K562 (cell line): ENCODE results near the gene PPP1R12B. TPM values are rescaled to one million over a fixed set of nuclear protein-coding genes. Genes with fewer than 3 reads are reported as not detected.

Source experiments
- ARHGAP35 ChIP-seq: fragments of 450-650 bp; IDR thresholded peaks from 2 replicates; pipeline ENCODE4 v1.6.1; 2018; ENCODE audit not compliant: partially characterized antibody
- ELF2 ChIP-seq: fragments of 250-450 bp; sonication (Bioruptor Pico); IDR thresholded peaks from 2 replicates; pipeline ENCODE4 v1.5.0; 2021; ENCODE audit warnings: mild to moderate bottlenecking
- ETV5 ChIP-seq: sonication (generic); formaldehyde crosslinking; IDR thresholded peaks from 2 replicates; pipeline ENCODE4 v1.4.0; 2020; ENCODE audit warnings: low read depth, mild to moderate bottlenecking, missing genetic modification reagents
- HDAC1 ChIP-seq, 2 experiments: fragments of 450-650 bp; IDR thresholded peaks; 2 replicates each; pipeline ENCODE4 v1.6.1; 2016 to 2017; ENCODE audit warnings: inconsistent platforms in 1 of 2, mild to moderate bottlenecking in 1 of 2, moderate library complexity in 1 of 2
- MAFG ChIP-seq: fragments of 450-650 bp; conservative IDR thresholded peaks from 2 replicates; pipeline ENCODE4 v1.6.1; 2016; ENCODE audit warnings: missing genetic modification characterization, missing compliant biosample characterization
- MED1 ChIP-seq: sonication (generic); formaldehyde crosslinking; IDR thresholded peaks from 2 replicates; pipeline ENCODE4 v1.8.1; 2023; ENCODE audit warnings: missing genetic modification reagents, borderline replicate concordance
- NR3C1 ChIP-seq: sonication (generic); formaldehyde crosslinking; IDR thresholded peaks from 2 replicates; pipeline ENCODE4 v1.8.1; 2022; ENCODE audit warnings: missing genetic modification reagents
- SIN3B ChIP-seq: fragments of 450-650 bp; IDR thresholded peaks from 2 replicates; pipeline ENCODE4 v1.6.1; 2017; ENCODE audit warnings: low read depth, mild to moderate bottlenecking, moderate library complexity
- SMAD3 ChIP-seq: fragments of 450-650 bp; formaldehyde crosslinking; conservative IDR thresholded peaks from 2 replicates; pipeline ENCODE4 v1.4.0; 2020; ENCODE audit warnings: mild to moderate bottlenecking
- polyA plus RNA-seq, 8 experiments: library from polyadenylated mRNA; depleted of rRNA in 4 of 8; stranded (reverse) in 5 of 8; unstranded in 3 of 8; fragments of >200 nt; fragmentation: Nextera tagmentation in 2 of 8; fragmentation: Illumina TruSeq in 1 of 8; extraction: Ambion mirVana in 2 of 8; extraction: Trizol in 1 of 8; gene quantifications; 2 replicates each; pipeline versions ENCODE4 v1.2.1 to v1.2.3, GENCODE V29; 2011 to 2014; ENCODE audit warnings: inconsistent platforms in 1 of 8, missing spikeins in 1 of 8
- total RNA-seq, 7 experiments: library from RNA; depleted of rRNA in 6 of 7; stranded (reverse); fragments of >200 nt in 6 of 7; fragmentation: Illumina TruSeq in 2 of 7; extraction: Trizol in 2 of 7; gene quantifications; 2 replicates each; pipeline versions ENCODE4 v1.2.1 to v1.2.3, GENCODE V29; 2011 to 2021; ENCODE audit warnings: low replicate concordance in 1 of 7
- TF ChIP-seq, protein P1 (sequence below): fragments of 250-450 bp; sonication (Bioruptor Pico); IDR thresholded peaks from 2 replicates; pipeline ENCODE4 v1.4.0; 2020
- TF ChIP-seq, protein P2 (sequence below): fragments of 200-600 bp; sonication (generic); IDR thresholded peaks from one replicate; pipeline ENCODE4 v1.6.1; 2012; ENCODE audit warnings: mild to moderate bottlenecking, low read depth, low read length, inconsistent platforms

The PPP1R12B gene
- total and polyA plus RNA-seq, 9 of the 15 experiments (the other 6 are each of a cell fraction or from before 2014, with no cell fraction given): 0.73 to 16.9 (median 13.6) TPM

DNA sequence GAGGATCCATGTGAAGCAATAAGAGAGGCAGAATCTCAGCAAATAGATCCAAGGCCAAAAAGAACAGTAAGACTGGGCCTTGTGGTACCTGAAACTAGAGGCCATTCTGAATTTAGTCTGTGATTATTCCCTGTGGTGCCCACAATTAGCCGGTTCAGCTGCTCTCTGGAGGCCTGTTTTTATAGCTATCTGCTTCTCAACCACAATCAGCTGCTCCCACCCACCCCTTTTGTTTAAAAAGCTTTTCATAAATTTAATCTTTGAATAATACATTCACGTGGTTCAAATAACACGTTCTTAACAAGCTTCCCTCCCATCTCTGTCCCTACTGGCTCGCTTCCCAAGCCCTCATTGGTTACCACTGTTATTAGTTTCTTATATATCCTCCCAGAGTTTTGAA lies 24.8 kb upstream of the PPP1R12B start (continued):
- no peak for TF ChIP-seq ELF2 (CRISPR knock-in tag)
- TF ChIP-seq MED1 (CRISPR knock-in tag): no peak
- TF ChIP-seq ARHGAP35: no peak
- no peak for TF ChIP-seq SMAD3 (CRISPR knock-in tag)
- TF ChIP-seq, protein P1, sequence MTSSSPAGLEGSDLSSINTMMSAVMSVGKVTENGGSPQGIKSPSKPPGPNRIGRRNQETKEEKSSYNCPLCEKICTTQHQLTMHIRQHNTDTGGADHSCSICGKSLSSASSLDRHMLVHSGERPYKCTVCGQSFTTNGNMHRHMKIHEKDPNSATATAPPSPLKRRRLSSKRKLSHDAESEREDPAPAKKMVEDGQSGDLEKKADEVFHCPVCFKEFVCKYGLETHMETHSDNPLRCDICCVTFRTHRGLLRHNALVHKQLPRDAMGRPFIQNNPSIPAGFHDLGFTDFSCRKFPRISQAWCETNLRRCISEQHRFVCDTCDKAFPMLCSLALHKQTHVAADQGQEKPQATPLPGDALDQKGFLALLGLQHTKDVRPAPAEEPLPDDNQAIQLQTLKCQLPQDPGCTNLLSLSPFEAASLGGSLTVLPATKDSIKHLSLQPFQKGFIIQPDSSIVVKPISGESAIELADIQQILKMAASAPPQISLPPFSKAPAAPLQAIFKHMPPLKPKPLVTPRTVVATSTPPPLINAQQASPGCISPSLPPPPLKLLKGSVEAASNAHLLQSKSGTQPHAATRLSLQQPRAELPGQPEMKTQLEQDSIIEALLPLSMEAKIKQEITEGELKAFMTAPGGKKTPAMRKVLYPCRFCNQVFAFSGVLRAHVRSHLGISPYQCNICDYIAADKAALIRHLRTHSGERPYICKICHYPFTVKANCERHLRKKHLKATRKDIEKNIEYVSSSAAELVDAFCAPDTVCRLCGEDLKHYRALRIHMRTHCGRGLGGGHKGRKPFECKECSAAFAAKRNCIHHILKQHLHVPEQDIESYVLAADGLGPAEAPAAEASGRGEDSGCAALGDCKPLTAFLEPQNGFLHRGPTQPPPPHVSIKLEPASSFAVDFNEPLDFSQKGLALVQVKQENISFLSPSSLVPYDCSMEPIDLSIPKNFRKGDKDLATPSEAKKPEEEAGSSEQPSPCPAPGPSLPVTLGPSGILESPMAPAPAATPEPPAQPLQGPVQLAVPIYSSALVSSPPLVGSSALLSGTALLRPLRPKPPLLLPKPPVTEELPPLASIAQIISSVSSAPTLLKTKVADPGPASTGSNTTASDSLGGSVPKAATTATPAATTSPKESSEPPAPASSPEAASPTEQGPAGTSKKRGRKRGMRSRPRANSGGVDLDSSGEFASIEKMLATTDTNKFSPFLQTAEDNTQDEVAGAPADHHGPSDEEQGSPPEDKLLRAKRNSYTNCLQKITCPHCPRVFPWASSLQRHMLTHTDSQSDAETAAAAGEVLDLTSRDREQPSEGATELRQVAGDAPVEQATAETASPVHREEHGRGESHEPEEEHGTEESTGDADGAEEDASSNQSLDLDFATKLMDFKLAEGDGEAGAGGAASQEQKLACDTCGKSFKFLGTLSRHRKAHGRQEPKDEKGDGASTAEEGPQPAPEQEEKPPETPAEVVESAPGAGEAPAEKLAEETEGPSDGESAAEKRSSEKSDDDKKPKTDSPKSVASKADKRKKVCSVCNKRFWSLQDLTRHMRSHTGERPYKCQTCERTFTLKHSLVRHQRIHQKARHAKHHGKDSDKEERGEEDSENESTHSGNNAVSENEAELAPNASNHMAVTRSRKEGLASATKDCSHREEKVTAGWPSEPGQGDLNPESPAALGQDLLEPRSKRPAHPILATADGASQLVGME: no peak
- TF ChIP-seq MAFG (tag): no peak
- TF ChIP-seq SIN3B: no peak
- TF ChIP-seq, protein P2, sequence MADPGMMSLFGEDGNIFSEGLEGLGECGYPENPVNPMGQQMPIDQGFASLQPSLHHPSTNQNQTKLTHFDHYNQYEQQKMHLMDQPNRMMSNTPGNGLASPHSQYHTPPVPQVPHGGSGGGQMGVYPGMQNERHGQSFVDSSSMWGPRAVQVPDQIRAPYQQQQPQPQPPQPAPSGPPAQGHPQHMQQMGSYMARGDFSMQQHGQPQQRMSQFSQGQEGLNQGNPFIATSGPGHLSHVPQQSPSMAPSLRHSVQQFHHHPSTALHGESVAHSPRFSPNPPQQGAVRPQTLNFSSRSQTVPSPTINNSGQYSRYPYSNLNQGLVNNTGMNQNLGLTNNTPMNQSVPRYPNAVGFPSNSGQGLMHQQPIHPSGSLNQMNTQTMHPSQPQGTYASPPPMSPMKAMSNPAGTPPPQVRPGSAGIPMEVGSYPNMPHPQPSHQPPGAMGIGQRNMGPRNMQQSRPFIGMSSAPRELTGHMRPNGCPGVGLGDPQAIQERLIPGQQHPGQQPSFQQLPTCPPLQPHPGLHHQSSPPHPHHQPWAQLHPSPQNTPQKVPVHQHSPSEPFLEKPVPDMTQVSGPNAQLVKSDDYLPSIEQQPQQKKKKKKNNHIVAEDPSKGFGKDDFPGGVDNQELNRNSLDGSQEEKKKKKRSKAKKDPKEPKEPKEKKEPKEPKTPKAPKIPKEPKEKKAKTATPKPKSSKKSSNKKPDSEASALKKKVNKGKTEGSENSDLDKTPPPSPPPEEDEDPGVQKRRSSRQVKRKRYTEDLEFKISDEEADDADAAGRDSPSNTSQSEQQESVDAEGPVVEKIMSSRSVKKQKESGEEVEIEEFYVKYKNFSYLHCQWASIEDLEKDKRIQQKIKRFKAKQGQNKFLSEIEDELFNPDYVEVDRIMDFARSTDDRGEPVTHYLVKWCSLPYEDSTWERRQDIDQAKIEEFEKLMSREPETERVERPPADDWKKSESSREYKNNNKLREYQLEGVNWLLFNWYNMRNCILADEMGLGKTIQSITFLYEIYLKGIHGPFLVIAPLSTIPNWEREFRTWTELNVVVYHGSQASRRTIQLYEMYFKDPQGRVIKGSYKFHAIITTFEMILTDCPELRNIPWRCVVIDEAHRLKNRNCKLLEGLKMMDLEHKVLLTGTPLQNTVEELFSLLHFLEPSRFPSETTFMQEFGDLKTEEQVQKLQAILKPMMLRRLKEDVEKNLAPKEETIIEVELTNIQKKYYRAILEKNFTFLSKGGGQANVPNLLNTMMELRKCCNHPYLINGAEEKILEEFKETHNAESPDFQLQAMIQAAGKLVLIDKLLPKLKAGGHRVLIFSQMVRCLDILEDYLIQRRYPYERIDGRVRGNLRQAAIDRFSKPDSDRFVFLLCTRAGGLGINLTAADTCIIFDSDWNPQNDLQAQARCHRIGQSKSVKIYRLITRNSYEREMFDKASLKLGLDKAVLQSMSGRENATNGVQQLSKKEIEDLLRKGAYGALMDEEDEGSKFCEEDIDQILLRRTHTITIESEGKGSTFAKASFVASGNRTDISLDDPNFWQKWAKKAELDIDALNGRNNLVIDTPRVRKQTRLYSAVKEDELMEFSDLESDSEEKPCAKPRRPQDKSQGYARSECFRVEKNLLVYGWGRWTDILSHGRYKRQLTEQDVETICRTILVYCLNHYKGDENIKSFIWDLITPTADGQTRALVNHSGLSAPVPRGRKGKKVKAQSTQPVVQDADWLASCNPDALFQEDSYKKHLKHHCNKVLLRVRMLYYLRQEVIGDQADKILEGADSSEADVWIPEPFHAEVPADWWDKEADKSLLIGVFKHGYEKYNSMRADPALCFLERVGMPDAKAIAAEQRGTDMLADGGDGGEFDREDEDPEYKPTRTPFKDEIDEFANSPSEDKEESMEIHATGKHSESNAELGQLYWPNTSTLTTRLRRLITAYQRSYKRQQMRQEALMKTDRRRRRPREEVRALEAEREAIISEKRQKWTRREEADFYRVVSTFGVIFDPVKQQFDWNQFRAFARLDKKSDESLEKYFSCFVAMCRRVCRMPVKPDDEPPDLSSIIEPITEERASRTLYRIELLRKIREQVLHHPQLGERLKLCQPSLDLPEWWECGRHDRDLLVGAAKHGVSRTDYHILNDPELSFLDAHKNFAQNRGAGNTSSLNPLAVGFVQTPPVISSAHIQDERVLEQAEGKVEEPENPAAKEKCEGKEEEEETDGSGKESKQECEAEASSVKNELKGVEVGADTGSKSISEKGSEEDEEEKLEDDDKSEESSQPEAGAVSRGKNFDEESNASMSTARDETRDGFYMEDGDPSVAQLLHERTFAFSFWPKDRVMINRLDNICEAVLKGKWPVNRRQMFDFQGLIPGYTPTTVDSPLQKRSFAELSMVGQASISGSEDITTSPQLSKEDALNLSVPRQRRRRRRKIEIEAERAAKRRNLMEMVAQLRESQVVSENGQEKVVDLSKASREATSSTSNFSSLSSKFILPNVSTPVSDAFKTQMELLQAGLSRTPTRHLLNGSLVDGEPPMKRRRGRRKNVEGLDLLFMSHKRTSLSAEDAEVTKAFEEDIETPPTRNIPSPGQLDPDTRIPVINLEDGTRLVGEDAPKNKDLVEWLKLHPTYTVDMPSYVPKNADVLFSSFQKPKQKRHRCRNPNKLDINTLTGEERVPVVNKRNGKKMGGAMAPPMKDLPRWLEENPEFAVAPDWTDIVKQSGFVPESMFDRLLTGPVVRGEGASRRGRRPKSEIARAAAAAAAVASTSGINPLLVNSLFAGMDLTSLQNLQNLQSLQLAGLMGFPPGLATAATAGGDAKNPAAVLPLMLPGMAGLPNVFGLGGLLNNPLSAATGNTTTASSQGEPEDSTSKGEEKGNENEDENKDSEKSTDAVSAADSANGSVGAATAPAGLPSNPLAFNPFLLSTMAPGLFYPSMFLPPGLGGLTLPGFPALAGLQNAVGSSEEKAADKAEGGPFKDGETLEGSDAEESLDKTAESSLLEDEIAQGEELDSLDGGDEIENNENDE: no peak
- no peak for TF ChIP-seq ETV5 (CRISPR knock-in tag)
- TF ChIP-seq HDAC1 (IDR thresholded peaks at IDR 0.05): no peak
- TF ChIP-seq NR3C1 (CRISPR knock-in tag): no peak
